Measurements from ENCODE around the gene TMEM40.

TMEM40 gene

GRCh38 chr3:12797892-12798558 lies 39.0 kb upstream of the TMEM40 start:
- peaks cover 28% of the 10 kb centered on the region for H3K4me1 ChIP-seq (ENCODE audit: insufficient read depth, low read length)
- no peak overlapping the region for H2AFZ ChIP-seq (ENCODE audit: low read depth, low read length)
- H3K27me3 ChIP-seq (ENCODE audit: insufficient read depth, low read length, poor library complexity) = no peaks in the 10 kb centered on the region
- H3K9me3 ChIP-seq (ENCODE audit: insufficient read depth, low read length, severe bottlenecking) = no peaks in the 10 kb centered on the region
- TF ChIP-seq CTCF (IDR thresholded peaks at IDR 0.05; ENCODE audit: borderline replicate concordance, extremely low read depth, low read length, poor library complexity, severe bottlenecking) = no peak
- no peak for TF ChIP-seq EZH2 (IDR thresholded peaks at IDR 0.05; ENCODE audit: borderline replicate concordance, low read depth, low read length, severe bottlenecking)
- H3K4me2 ChIP-seq (ENCODE audit: insufficient read depth, low read length) = peak overlapping the region; percentile 90
- H3K36me3 ChIP-seq (ENCODE audit: insufficient read depth, low read length) = no peaks in the 10 kb centered on the region
- no peak overlapping the region for H3K9ac ChIP-seq (ENCODE audit: low read depth, low read length)
- ATAC-seq (ENCODE audit: insufficient read depth, low read depth) (no peak), DNase-seq (no peak)
- no peaks in the 10 kb centered on the region; the same call in 1 of the 2 replicates for H4K20me1 ChIP-seq (ENCODE audit: insufficient read depth, low read length)
- peak overlapping the region in 1 of 2 experiments; percentile 65; a peak in 2 of 4 replicates for H3K4me3 ChIP-seq (ENCODE audit: low read depth in 1 of 2, low read length in 2 of 2)
- no peaks in the 10 kb centered on the region for H3K79me2 ChIP-seq (ENCODE audit: insufficient read depth, low read length)
- H3K27ac ChIP-seq (ENCODE audit: low read length) = no peak overlapping the region; the same call in 1 of the 2 replicates

- Histone ChIP-seq H3K36me3 (ENCODE audit: insufficient read depth, low read length) (no peaks in the 10 kb centered on the region), H3K9me3 (ENCODE audit: insufficient read depth, low read length, severe bottlenecking) (no peaks in the 10 kb centered on the region), H2AFZ (ENCODE audit: low read depth, low read length) (peak overlapping the region; percentile 81), H3K9ac (ENCODE audit: low read depth, low read length) (peak overlapping the region; percentile 77), H3K4me1 (ENCODE audit: insufficient read depth, low read length) (peaks cover 28% of the 10 kb centered on the region), H3K27ac (ENCODE audit: low read length) (no peak overlapping the region), H3K4me2 (ENCODE audit: insufficient read depth, low read length) (peak overlapping the region; percentile 90), H3K4me3 (ENCODE audit: low read depth in 1 of 2, low read length in 2 of 2) (peak overlapping the region; percentile 36 to 65; a peak in 3 of 4 replicates), H4K20me1 (ENCODE audit: insufficient read depth, low read length) (no peaks in the 10 kb centered on the region; the same call in 1 of the 2 replicates), H3K27me3 (ENCODE audit: insufficient read depth, low read length, poor library complexity) (no peaks in the 10 kb centered on the region), H3K79me2 (ENCODE audit: insufficient read depth, low read length) (no peaks in the 10 kb centered on the region)
- no peak for TF ChIP-seq EZH2 (IDR thresholded peaks at IDR 0.05; ENCODE audit: borderline replicate concordance, low read depth, low read length, severe bottlenecking)
- ATAC-seq (ENCODE audit: insufficient read depth, low read depth) = peak; percentile 75
- DNase-seq = peak; percentile 83
Observed at GRCh38 chr3:12797124-12797891, 38.2 kb upstream of the TMEM40 start.

- peaks cover 28% of the 10 kb centered on the region for H3K4me1 ChIP-seq (ENCODE audit: insufficient read depth, low read length)
- no peaks in the 10 kb centered on the region for H3K36me3 ChIP-seq (ENCODE audit: insufficient read depth, low read length)
- H2AFZ ChIP-seq (ENCODE audit: low read depth, low read length) = peak within 1 kb of the TSS; percentile 81
- H3K27ac ChIP-seq (ENCODE audit: low read length) = peak within 1 kb of the TSS; percentile 69
- H3K27me3 ChIP-seq (ENCODE audit: insufficient read depth, low read length, poor library complexity) = no peaks in the 10 kb centered on the region
- peak within 1 kb of the TSS; percentile 36 to 65; a peak in 3 of 4 replicates for H3K4me3 ChIP-seq (ENCODE audit: low read depth in 1 of 2, low read length in 2 of 2)
- peak; percentile 0 for TF ChIP-seq CTCF (IDR thresholded peaks at IDR 0.05; ENCODE audit: borderline replicate concordance, extremely low read depth, low read length, poor library complexity, severe bottlenecking)
- TF ChIP-seq EZH2 (IDR thresholded peaks at IDR 0.05; ENCODE audit: borderline replicate concordance, low read depth, low read length, severe bottlenecking) = no peak
- peak within 1 kb of the TSS; percentile 77 for H3K9ac ChIP-seq (ENCODE audit: low read depth, low read length)
- ATAC-seq (ENCODE audit: insufficient read depth, low read depth) = peak; percentile 80
- H4K20me1 ChIP-seq (ENCODE audit: insufficient read depth, low read length) = no peaks in the 10 kb centered on the region; the same call in 1 of the 2 replicates
- no peaks in the 10 kb centered on the region for H3K9me3 ChIP-seq (ENCODE audit: insufficient read depth, low read length, severe bottlenecking)
- H3K4me2 ChIP-seq (ENCODE audit: insufficient read depth, low read length) = peak within 1 kb of the TSS; percentile 90
- H3K79me2 ChIP-seq (ENCODE audit: insufficient read depth, low read length) = no peaks in the 10 kb centered on the region
- peak; percentile 62 for DNase-seq
Observed at GRCh38 chr3:12796171-12797123, 37.4 kb upstream of the TMEM40 start, which contains the start of gene CAND2. Gene CAND2 (plus strand): TSS chr3:12796680. CDS start chr3:12796721, 41 bp downstream.
